KOPT-K1 (cell line): ENCODE measurements around the gene PLEKHM2.

Experiments used
- H3K27ac ChIP-seq: fragments of 200-600 bp; sonication (generic); 2 replicates; pipeline ENCODE4 v1.5.1; 2016; ENCODE audit warnings: antibody characterized with exemption, mild to moderate bottlenecking, low read depth, low read length; ENCODE audit not compliant: poor library complexity, severe bottlenecking
- H3K36me3 ChIP-seq: fragments of 200-600 bp; sonication (generic); 2 replicates; pipeline ENCODE4 v1.5.1; 2017; ENCODE audit warnings: antibody characterized with exemption, mild to moderate bottlenecking, low read length, moderate library complexity; ENCODE audit not compliant: insufficient read depth
- H3K9me3 ChIP-seq: fragments of 200-600 bp; sonication (generic); 2 replicates; pipeline ENCODE4 v1.5.1; 2017; ENCODE audit warnings: antibody characterized with exemption, low read length, mild to moderate bottlenecking; ENCODE audit not compliant: insufficient read depth, poor library complexity, severe bottlenecking

PLEKHM2 gene

DNA sequence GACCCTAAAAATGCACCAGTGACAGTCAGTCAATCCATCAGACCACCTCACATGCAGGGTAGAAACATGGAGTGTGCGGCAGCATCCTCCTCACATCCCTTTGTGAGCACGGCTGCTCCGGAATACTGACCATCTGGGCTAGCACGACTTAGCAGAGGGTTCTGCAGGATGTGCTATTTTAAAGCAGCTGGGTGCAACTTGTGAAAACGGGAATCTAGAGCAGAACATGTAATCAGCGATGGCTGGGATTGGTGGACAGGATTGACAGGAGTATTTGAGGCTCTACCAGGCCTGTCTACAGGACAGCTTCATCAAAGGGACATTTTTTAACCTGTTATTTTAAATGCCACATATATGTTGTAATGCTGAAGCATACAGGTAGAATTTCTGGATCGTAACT lies 16.8 kb upstream of the PLEKHM2 start:
- no peak overlapping the region for H3K27ac ChIP-seq
- no peaks in the 10 kb centered on the region for H3K9me3 ChIP-seq
- H3K36me3 ChIP-seq = peaks cover 28% of the 10 kb centered on the region

DNA sequence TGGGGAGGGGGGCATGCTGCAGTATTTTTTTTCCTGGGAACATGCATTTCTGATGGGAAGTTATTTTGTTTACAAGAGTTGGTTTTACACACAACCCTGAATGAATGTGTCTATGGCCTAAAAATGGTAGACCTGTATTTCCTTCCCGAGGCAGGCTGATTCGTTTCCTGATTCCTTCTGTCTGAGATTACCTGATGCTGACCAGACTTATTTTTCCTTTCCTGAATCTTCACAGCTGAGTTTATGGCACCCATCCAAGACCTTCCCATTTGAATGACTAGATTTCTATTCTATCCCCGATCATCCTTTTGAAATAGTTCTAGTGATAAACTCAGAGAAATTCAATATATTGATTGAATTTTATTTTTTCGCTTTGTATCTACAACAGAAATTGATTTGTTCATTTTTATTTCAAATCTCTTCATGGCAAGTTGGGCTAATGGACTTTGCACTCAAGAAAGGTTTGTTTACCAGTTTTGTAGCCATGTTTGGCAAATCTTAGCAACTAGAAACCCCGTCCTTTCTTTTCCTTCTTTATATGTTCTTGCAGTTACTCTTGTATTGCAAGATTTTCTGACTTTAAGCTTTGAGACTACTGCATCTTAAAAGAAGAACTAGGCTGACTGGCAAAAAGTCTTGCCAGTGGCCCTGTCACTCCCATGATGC lies 15.9 kb upstream of the PLEKHM2 start:
- H3K36me3 ChIP-seq = peaks cover 21% of the 10 kb centered on the region
- H3K27ac ChIP-seq = no peak overlapping the region

DNA sequence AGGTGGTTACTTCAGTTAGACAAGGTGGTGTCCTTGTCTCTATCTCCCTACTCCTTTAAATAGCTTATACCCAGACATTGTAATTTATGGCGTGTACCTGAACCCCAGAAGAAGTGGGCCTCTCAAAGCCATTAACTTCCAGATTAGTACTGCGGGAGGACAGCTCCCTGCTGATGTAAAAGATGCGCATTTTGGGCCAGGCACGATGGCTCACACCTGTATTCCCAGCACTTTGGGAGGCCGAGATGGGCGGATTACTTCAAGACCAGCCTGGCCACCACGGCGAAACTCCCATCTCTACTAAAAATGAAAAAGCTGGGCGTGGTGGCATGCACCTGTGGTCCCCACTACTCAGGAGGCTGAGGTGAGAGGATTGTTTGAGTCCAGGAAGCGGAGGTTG lies 15.0 kb upstream of the PLEKHM2 start:
- no peaks in the 10 kb centered on the region for H3K9me3 ChIP-seq
- no peak overlapping the region for H3K27ac ChIP-seq
- H3K36me3 ChIP-seq = peaks cover 13% of the 10 kb centered on the region; the same call in 1 of the 2 replicates

More for the DNA sequence above, 15.9 kb upstream of the PLEKHM2 start:
- H3K9me3 ChIP-seq = no peaks in the 10 kb centered on the region

DNA sequence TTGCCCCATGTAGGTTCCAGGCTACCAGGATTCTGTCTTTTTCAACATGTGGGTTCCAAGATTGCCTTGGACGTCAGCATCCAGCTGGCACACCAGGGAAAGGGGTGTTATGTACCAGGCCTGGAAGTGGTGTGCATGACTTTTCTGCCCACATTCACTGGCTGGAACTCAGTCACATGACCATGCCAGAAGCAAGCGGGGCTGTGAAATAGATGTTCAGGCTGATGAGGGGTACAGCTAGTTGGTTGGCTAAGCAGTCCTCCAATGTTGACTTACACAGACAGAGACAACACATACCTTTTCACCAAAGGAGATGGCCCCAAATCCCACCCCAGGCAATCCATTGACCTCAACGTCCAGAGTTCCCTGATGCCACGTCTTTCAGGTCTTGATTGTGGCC lies 14.3 kb upstream of the PLEKHM2 start:
- H3K27ac ChIP-seq = no peak overlapping the region
- no peaks in the 10 kb centered on the region for H3K9me3 ChIP-seq
- 0 out of 2 replicates have a peak, but pooled peaks cover 6% of the 10 kb centered on the region for H3K36me3 ChIP-seq

DNA sequence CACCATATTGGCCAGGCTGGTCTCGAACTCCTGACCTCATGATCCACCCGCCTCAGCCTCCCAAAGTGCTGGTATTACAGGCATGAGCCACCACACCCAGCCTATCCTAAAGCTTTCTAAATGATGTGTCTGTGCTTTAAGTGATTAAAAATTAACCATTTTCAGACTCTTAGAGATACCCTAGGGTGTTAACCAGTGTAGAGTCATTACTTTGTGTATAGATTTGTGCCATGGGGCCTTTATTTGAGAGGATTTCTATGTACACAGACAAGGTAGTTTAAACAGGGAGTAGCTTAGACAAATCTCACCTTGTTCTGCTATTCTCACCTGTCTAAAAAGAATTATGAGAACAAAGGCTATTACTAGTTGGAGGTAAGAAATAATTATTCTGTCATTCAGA lies 12.7 kb upstream of the PLEKHM2 start:
- H3K9me3 ChIP-seq = no peaks in the 10 kb centered on the region
- H3K27ac ChIP-seq = no peak overlapping the region
- 0 out of 2 replicates have a peak, but pooled peaks cover 3% of the 10 kb centered on the region for H3K36me3 ChIP-seq

DNA sequence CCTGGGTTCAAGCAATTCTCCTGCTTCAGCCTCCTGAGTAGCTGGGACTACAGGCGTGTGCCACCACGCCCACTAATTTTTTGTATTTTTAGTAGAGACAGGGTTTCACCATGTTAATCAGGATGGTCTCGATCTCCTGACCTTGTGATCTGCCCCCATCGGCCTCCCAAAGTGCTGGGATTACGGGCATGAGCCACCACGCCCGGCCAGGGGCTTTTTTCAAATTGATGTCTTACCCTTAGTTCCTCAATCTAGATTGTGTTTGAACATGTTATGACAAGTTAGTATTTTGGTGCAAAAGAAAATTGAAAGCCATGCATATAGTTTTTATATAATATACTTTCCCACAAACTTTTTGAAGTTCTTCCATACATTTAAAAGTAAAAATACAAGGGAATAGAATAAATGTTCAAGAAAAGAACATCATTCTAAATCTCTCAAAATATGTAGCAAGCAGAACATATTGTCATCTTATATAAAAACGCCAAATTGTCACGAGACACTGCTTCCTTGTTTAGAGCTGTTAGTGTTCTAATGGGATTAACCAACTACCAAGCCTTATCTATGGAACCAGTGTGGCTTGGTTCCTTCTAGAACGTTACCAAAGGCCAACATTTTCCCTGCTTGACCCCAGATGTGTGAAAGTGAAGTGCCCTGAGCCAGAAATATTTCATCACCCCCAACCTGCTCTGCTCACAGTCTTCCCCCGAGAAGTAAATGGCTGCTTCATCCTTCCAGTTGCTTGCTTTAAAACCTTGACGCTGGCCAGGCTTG lies 9.5 kb upstream of the PLEKHM2 start:
- Histone ChIP-seq H3K36me3 (no peaks in the 10 kb centered on the region), H3K27ac (no peak overlapping the region), H3K9me3 (no peaks in the 10 kb centered on the region)

DNA sequence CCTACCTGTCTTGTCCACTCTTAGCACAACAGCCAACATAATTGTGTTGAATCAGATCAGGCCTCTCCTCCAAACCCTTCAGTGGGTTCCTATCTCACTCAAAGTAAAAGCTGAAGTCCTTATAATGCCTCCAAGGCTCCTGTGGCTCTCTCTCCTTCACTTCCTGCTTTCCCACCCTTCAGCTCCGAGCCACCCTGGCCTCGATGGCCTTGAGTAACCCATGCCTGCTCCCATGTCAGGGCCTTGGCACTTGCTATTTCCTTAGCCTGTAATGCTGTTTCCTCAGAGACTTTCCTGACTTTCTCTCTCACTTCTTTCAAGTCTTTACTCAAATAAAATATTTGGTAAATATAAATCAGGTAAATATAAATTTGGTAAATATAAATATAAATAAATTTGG lies 8.1 kb upstream of the PLEKHM2 start:
- H3K36me3 ChIP-seq = no peaks in the 10 kb centered on the region
- no peaks in the 10 kb centered on the region for H3K9me3 ChIP-seq
- H3K27ac ChIP-seq = no peak overlapping the region

DNA sequence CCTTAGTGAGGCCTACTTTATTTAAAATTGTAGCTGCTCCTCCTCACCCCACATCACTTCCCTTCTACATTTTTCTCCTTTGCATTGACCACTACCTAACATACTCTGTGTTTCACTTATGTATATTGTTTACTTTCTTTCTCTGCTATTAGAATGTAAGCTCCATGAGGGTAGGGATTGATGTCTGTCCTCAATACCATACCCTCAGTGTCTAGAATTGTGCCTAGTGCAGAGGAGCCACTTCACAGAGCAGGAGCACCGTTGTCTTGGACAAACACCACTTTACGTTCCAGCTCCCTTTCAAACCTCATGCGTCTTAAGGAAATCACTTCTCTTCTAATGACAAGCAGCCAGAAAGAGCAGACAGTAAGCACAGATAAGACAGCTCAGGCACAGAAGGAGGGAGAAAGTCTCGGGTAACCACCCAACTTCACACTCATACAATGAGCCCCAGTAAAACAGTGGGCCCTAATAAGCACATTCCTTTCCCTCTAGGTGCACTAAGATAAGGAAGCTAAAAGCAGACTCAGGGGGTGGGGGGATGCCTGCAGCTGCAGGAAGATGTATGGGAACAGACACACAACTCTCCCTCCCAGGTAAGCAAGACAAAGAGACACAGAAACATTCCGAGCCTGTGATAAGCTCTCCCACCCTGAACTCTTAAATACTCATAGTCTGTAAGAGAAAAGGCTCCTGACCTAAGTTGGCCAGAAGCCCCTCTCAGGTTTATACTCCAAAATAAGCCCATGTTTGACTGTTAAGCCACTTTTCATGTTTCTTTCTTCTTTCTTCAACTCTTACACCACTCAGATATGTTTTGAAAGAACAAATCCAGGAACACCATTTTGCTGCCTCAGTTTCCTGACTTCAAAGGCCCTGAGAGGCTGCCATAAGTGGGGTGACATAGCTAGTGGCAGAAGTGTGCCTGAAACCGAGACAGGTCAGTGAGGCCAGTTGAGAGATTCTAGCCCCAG lies 7.1 kb upstream of the PLEKHM2 start:
- no peaks in the 10 kb centered on the region for H3K36me3 ChIP-seq
- no peaks in the 10 kb centered on the region for H3K9me3 ChIP-seq
- H3K27ac ChIP-seq = no peak overlapping the region

DNA sequence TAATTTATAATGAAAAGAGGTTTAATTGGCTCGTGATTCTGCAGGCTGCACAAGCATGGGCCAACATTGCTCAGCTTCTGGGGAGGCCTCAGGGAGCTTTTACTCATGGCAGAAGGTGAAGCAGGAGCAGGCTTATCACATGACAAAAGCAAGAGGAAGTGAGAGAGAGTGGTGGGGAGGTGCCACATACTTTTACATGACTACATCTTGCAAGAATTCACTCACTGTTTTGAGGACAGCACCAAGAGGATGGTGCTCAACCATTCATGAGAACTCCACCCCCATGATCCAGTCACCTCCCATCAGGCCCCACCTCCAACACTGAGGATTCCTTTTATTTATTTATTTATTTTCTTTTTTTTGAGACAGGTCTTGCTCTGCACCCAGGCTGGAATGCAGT lies 5.5 kb upstream of the PLEKHM2 start:
- H3K36me3 ChIP-seq = no peaks in the 10 kb centered on the region
- H3K27ac ChIP-seq = no peak overlapping the region
- H3K9me3 ChIP-seq = no peaks in the 10 kb centered on the region

DNA sequence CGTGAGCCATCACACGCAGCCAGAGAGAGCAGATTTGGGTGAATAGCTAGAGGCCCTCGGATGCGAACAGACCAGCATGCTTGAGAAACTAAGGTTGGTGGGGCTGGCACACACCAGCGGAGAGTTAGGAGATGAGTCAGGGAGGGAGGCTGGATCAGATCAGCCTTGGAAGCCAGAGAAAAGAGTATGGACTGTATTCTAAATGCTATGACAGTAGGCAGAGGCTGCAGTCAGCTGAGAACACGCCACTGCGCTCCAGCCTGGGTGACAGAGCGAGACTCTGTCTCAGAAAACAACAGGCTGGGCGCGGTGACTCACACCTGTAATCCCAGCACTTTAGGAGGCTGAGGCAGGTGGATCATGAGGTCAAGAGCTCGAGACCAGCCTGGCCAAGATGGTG lies 4.0 kb upstream of the PLEKHM2 start:
- no peaks in the 10 kb centered on the region for H3K9me3 ChIP-seq
- H3K36me3 ChIP-seq = no peaks in the 10 kb centered on the region
- no peak overlapping the region for H3K27ac ChIP-seq

DNA sequence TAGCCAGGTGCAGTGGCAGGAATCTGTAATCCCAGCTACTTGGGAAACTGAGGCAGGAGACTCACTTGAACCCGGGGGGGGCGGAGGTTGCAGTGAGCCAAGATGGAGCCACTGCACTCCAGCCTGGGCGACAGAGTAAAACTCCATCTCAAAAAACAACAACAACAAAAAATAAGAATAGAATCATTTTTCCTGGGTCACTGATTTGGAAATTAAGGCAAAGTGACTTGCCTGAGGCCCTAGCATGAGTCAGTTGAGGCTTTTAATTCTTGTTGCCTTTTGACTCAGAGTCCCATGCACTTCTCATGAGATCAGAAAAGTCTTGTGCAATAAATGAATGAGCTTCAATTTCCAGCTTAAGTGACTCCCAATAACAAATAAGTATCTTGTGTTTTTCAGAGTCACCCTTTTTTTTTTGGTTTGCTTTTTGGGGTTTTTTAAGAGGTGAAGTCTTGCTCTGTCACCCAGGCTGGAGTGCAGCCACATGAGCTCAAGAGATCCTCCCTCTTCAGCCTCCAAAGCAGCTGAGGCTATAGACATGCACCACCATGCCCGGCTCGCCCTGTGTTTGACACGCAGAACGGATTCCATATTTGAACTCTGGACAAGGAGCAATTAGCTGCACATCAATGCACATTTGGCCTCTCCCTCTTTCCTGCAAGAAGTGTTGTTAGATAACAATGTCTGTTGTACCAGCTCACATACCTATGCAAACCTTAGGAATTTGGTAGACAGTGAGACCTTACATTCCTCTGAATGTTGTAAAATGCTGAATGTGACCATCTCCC lies 3.4 kb upstream of the PLEKHM2 start:
- no peak overlapping the region for H3K27ac ChIP-seq
- H3K36me3 ChIP-seq = no peaks in the 10 kb centered on the region
- no peaks in the 10 kb centered on the region for H3K9me3 ChIP-seq

DNA sequence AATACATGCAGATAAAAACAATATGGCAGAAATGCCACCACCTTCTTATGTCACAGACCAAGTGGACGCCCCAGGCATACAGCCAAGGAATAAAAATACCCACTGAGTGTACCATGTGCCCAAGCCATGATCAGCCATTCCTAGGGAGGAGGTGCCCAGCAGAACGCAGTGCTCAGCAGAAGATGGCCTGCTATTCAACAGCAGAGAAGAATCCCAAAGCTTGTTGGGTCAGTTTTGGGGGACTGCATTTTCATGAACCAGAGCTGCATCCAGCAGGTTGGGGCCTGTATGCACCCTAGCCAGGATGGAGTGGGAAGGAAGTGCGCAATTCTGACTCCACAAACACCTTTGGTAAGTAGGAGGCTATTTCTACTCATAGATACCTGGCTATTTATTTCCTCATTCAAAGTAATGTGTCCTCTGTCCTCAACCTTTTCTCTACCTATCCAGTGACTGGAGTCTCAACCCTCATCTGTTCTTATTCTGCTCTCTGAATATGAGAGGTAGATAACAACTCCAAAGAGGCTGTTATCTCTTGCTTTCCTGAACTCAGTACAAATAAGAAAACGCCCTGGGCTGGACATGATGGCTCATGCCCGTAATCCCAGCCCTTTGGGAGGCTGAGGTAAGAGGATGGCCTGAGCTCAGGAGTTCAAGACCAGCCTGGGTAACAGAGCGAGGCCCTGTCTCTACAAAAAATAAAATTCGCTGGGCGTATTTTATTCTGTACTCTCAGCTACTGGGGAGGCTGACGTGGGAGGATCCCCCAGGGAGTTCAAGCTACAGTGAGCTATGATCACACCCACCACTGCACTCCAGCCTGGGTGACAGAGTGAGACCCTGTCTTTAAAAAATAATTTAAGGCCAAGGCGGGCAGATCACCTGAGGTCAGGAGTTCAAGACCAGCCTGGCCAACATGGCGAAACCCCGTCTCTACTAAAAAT lies 2.5 kb upstream of the PLEKHM2 start:
- no peaks in the 10 kb centered on the region for H3K9me3 ChIP-seq
- no peak overlapping the region for H3K27ac ChIP-seq

DNA sequence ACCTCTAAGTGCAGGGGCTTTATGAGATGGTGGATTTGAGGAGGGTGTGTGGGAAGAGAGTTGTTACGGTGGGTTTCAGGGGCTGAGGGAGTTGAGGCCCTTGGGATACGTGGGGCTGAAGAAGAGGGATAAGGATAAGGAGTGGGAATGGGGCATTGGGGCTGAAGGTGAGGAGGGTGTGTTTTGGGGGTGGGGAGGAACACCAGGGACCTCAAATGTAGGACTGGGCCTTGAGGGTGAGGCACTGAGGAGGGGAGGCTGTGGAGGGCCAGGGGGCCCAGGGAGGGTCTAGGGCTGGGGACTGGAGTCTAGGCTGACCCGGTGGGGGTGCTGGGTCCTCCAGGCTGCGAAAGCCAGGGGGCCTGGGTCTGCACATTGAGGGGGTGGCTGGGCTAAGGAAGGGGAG lies 1.2 kb upstream of the PLEKHM2 start:
- H3K9me3 ChIP-seq = no peaks in the 10 kb centered on the region
- H3K27ac ChIP-seq = no peak overlapping the region
- no peaks in the 10 kb centered on the region for H3K36me3 ChIP-seq

More for the DNA sequence above, 2.5 kb upstream of the PLEKHM2 start:
- H3K36me3 ChIP-seq = no peaks in the 10 kb centered on the region
